Measurements from ENCODE around the gene MRPS33. TPM values are rescaled to one million over a fixed set of nuclear protein-coding genes. Genes with fewer than 3 reads are reported as not detected.

The MRPS33 gene
- total RNA-seq, 2 donors from 2014 or later = 30.0 to 43.0 TPM

DNA sequence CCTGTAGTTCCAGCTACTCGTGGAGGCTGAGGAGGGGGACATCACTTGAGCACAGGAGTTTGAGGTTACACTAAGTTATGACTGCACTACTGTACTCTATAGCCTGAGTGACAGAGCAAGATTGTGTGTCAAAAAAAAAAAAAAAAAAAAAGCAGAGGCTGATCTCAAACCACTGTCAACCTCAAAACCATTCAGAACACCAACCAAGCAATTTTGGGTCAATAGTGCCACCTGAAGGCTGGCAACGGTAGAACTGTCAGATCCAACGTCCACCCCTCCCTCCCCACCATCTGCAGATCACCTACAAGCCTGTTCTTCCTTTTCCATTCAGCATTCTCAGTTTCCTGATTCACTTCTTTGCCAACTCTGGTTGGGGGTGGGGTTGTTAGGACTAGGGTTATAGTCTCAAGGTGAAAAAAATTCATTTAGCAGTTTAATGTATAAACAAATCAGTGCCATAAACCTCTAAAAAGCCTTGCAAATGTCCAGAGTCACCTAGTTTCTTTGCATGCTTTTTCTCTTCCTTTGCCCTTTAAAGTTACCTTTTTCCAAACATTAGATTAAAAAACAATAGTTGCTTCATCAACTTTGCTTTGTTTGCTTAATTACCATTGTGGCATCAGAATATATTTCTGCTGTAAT is 2.6 kb downstream of the MRPS33 start:
- Histone ChIP-seq H3K27ac (no peak overlapping the region), H3K27me3 (replicated peaks; ENCODE audit: insufficient read depth) (no peaks in the 10 kb centered on the region), H3K4me1 (replicated peaks) (no peaks in the 10 kb centered on the region), H3K9me3 (no peaks in the 10 kb centered on the region), H3K36me3 (no peaks in the 10 kb centered on the region), H3K4me3 (no peak overlapping the region)
- intact Hi-C loops (cut with DNase I) = loop anchor here (5.0 to 10.0 kb wide), 2 partner anchors 337 to 520 kb away; partner anchors contain the start of gene ADCK2
- peak; percentile 61 for DNase-seq (ENCODE audit: low spot score)
- 23% methylated on average over 3 of the region's 3 CpGs for WGBS
- peak; percentile 38 for TF ChIP-seq POLR2AphosphoS5 (IDR thresholded peaks at IDR 0.05)
- no peak for TF ChIP-seq POLR2A (IDR thresholded peaks at IDR 0.05)
- TF ChIP-seq CTCF (IDR thresholded peaks at IDR 0.05) = peak in 3 of 4 experiments; percentile 23 to 66 (median 56)

DNA sequence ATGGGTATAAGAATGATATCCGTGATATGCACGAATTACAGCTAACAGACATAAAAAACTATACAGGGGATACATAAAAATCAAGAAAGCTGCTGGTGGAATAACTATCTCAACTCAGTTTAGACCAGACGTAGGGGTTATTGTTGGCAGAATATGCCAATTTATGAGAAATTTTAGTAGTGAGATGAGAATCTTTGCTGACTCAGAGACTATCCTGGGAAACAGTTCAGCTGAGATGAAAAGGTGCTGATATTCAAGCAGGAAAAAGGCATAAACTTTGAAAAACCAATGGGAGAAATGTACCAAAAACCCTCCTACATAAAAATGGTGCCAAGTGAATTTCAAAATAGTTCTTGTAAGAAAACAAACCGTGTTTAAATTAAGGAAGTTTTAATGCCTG is 3.3 kb downstream of the MRPS33 start:
- Histone ChIP-seq H3K4me3 (no peak overlapping the region), H3K27ac (no peak overlapping the region), H3K9me3 (no peaks in the 10 kb centered on the region), H3K36me3 (no peaks in the 10 kb centered on the region), H3K4me1 (replicated peaks) (no peaks in the 10 kb centered on the region), H3K27me3 (replicated peaks; ENCODE audit: insufficient read depth) (no peaks in the 10 kb centered on the region)
- DNase-seq (ENCODE audit: low spot score) = no peak
- intact Hi-C loops (cut with DNase I) = loop anchor here (5.0 to 10.0 kb wide), 2 partner anchors 337 to 521 kb away; partner anchors contain the start of gene ADCK2
- WGBS = 68% methylated on average over 4 of the region's 4 CpGs
- no peak for TF ChIP-seq POLR2A (IDR thresholded peaks at IDR 0.05)

GRCh38 chr7:141003172-141004065 is 11.3 kb downstream of the MRPS33 start:
- no peaks in the 10 kb centered on the region for H3K36me3 ChIP-seq
- H3K27me3 ChIP-seq (replicated peaks; ENCODE audit: insufficient read depth) = no peaks in the 10 kb centered on the region
- TF ChIP-seq POLR2A (IDR thresholded peaks at IDR 0.05) (no peak), POLR2AphosphoS5 (IDR thresholded peaks at IDR 0.05) (no peak), CTCF (IDR thresholded peaks at IDR 0.05) (no peak)
- intact Hi-C loops (cut with DNase I) = no loop called here
- no peaks in the 10 kb centered on the region for H3K9me3 ChIP-seq
- H3K4me1 ChIP-seq (replicated peaks) = no peaks in the 10 kb centered on the region
- DNase-seq (ENCODE audit: low spot score) = no peak
- no peak overlapping the region for H3K27ac ChIP-seq
- 79% methylated on average over 8 of the region's 8 CpGs for WGBS
- H3K4me3 ChIP-seq = no peak overlapping the region

DNA sequence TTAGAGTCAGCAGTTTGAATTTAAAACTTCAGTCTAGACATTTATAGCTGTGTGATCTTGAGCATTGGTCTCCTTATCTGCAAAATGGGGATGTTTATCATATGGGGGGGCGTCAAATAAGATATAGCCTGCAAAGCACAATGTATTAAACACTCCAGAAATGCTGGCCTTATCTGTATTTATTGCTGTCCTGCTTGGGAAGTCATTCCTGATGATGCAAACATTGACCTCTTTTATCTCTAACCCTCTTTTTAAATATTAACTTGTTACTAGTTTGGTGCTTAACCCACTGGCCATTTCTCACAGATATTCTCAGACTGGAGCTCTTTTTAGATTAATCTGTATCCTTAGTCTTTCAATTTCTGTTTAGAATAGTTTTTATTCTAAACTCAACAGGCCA is 13.2 kb downstream of the MRPS33 start:
- intact Hi-C loops (cut with DNase I) = no loop called here
- Histone ChIP-seq H3K27me3 (replicated peaks; ENCODE audit: insufficient read depth) (no peaks in the 10 kb centered on the region), H3K9me3 (no peaks in the 10 kb centered on the region), H3K4me1 (replicated peaks) (no peaks in the 10 kb centered on the region), H3K36me3 (no peaks in the 10 kb centered on the region), H3K4me3 (no peak overlapping the region), H3K27ac (no peak overlapping the region)
- WGBS = 42% methylated on average over 1 of the region's 1 CpG
- DNase-seq (ENCODE audit: low spot score) = no peak
- TF ChIP-seq POLR2A (IDR thresholded peaks at IDR 0.05) (no peak), POLR2AphosphoS5 (IDR thresholded peaks at IDR 0.05) (no peak), CTCF (IDR thresholded peaks at IDR 0.05) (no peak)

DNA sequence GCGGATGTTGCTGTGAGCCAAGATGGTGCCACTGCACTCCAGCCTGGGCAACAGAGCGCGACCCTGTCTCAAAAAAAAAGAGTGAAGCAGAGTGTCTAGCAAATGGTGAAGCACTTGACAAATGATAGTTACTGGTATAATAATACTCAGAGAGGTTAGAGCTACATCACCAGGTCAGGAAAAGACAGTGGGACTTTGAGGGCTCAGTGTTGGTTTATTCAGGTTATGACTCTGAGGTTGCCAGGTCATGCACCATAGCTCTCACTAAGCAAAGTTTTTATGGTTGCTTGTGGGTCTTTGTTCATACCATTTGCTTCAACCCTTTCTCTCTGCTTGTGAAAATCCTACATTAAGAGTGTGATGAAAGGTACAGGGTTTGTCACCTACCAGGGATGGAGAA is 13.6 kb downstream of the MRPS33 start:
- no peaks in the 10 kb centered on the region for H3K27me3 ChIP-seq (replicated peaks; ENCODE audit: insufficient read depth)
- H3K4me3 ChIP-seq = no peak overlapping the region
- WGBS = 100% methylated on average over 3 of the region's 3 CpGs
- intact Hi-C loops (cut with DNase I) = no loop called here
- no peaks in the 10 kb centered on the region for H3K9me3 ChIP-seq
- H3K36me3 ChIP-seq = no peaks in the 10 kb centered on the region
- no peak overlapping the region for H3K27ac ChIP-seq
- H3K4me1 ChIP-seq (replicated peaks) = no peaks in the 10 kb centered on the region
- TF ChIP-seq POLR2AphosphoS5 (IDR thresholded peaks at IDR 0.05) (no peak), CTCF (IDR thresholded peaks at IDR 0.05) (no peak), POLR2A (IDR thresholded peaks at IDR 0.05) (no peak)
- no peak for DNase-seq (ENCODE audit: low spot score)
